Upper lobe of left lung (tissue), 6 donors: Measurements from ENCODE around the gene TDRD6. TPM values are rescaled to one million over a fixed set of nuclear protein-coding genes. Genes with fewer than 3 reads are reported as not detected.

Source experiments
- ATAC-seq, 2 donors: fragments of 200-7000 bp; cut with Tn5 transposase; one replicate each; pipeline ENCODE4 v1.9.1; 2022; ENCODE audit warnings: mild to moderate bottlenecking in 2 of 2, moderate library complexity in 2 of 2; ENCODE audit not compliant: low FRiP score in 2 of 2
- DNase-seq, 2 donors: peaks; one replicate each; pipeline ENCODE4 v3.0.0-alpha.2; 2019 to 2020
- H3K27ac ChIP-seq, 4 donors: fragments of 200-600 bp; sonication (generic); one replicate each; pipeline ENCODE4 v1.5.1; 2016 to 2019
- H3K27me3 ChIP-seq, 4 donors: fragments of 200-600 bp; sonication (generic); one replicate each; pipeline ENCODE4 v1.5.1; 2017 to 2019
- H3K36me3 ChIP-seq, 4 donors: fragments of 200-600 bp; sonication (generic); one replicate each; pipeline ENCODE4 v1.5.1; 2016 to 2019
- H3K4me1 ChIP-seq, 4 donors: fragments of 200-600 bp; sonication (generic); one replicate each; pipeline ENCODE4 v1.5.1; 2018 to 2019
- H3K4me3 ChIP-seq, 4 donors: fragments of 200-600 bp; sonication (generic); one replicate each; pipeline ENCODE4 v1.5.1; 2017 to 2019; ENCODE audit warnings: mild to moderate bottlenecking in 2 of 4, moderate library complexity in 1 of 4
- H3K9me3 ChIP-seq, 4 donors: fragments of 200-600 bp; sonication (generic); one replicate each; pipeline ENCODE4 v1.5.1; 2018 to 2019
- CTCF ChIP-seq, 6 experiments: fragments of 450-650 bp in 4 of 6; fragments of 200-600 bp in 2 of 6; sonication (generic) in 2 of 6; IDR thresholded peaks; one replicate each; pipeline ENCODE4 v1.5.1; 2016 to 2019; ENCODE audit warnings: antibody characterized with exemption in 6 of 6
- EP300 ChIP-seq, 4 donors: sonication (generic); formaldehyde crosslinking; IDR thresholded peaks; one replicate each; pipeline ENCODE4 v1.5.1; 2017; ENCODE audit warnings: antibody characterized with exemption in 4 of 4, control low read depth in 2 of 4
- POLR2A ChIP-seq, 4 donors: fragments of 450-650 bp; IDR thresholded peaks; one replicate each; pipeline ENCODE4 v1.5.1; 2016 to 2017; ENCODE audit warnings: antibody characterized with exemption in 4 of 4, mild to moderate bottlenecking in 2 of 4
- POLR2AphosphoS5 ChIP-seq, 2 donors: sonication (generic); formaldehyde crosslinking; IDR thresholded peaks; one replicate each; pipeline ENCODE4 v1.5.1; 2017; ENCODE audit warnings: antibody characterized with exemption in 2 of 2
- WGBS, 2 donors: methylation state at CpG; one replicate each; pipeline ENCODE4 v1.1.5; 2017 to 2018; 5-methylcytosine and 5-hydroxymethylcytosine counted together
- total RNA-seq, 6 donors: library from RNA; depleted of rRNA in 4 of 6; stranded (reverse); fragments of >200 nt in 4 of 6; gene quantifications; one replicate each; pipeline versions ENCODE4 v1.1.0 to v1.2.1, GENCODE V29; 2016 to 2021
- donor health status: DM: no; HTN: no; CAD: no; lungs with moderate emphysema.
- donor health status: DM: no; HTN: yes; CAD: no; lungs with severe emphysema.

Gene TDRD6
- total RNA-seq, 6 donors from 2014 or later = 0.15 to 3.1 (median 0.53) TPM

DNA sequence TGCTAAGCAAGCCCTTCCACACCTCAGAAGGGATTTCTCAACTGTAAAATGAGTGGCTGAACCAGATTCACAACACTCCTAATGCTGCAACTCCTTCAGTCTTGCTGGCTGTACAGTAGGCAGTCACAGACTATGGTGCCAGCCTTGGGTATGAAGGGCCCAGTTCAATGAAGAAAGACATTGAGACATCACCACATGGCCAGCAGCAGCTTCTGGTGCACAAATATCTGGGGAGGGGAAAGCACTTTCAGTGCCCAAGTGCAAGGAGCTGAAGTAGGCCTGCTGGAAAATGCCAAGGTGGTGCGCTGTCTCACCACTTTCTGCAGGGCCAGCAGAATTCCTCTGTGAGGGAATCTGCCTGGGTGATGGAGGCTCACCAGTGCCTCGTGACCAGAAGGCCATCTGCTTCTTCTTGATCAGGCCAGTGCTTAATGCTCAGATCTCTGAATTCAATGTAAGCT, 45.7 kb downstream of the TDRD6 start:
- peak overlapping the region in 2 of 4 donors; percentile 13 to 50 for H3K27ac ChIP-seq

GRCh38 chr6:46734867-46735719, 47.4 kb downstream of the TDRD6 start, which contains the start of gene PLA2G7:
Gene PLA2G7, minus strand, starts transcription at chr6:46735375. Its CDS starts 12,484 bp downstream, at chr6:46722891.
- WGBS, 2 donors = 2% methylated on average over 10 to 29 of the region's 73 CpGs
- TF ChIP-seq EP300 (IDR thresholded peaks at IDR 0.05) (no peak), POLR2AphosphoS5 (IDR thresholded peaks at IDR 0.05) (peak in 1 of 2 donors; percentile 20), CTCF (IDR thresholded peaks at IDR 0.05) (peak in 1 of 6 experiments; percentile 21), POLR2A (IDR thresholded peaks at IDR 0.05) (peak in 1 of 4 donors; percentile 86)
- Histone ChIP-seq H3K4me1 (peaks cover 12 to 18% (median 14%) of the 10 kb centered on the region in 4 donors), H3K9me3 (no peaks in the 10 kb centered on the region), H3K36me3 (no peaks in the 10 kb centered on the region), H3K4me3 (peak within 1 kb of the TSS; percentile 15 to 62 (median 50)), H3K27ac (peak within 1 kb of the TSS in 2 of 4 donors; percentile 74 to 79), H3K27me3 (peaks cover 0 to 18% (median 9%) of the 10 kb centered on the region in 4 donors)
- ATAC-seq (peak; percentile 39 to 78), DNase-seq (peak; percentile 26 to 86)

More for the DNA sequence above, 45.7 kb downstream of the TDRD6 start:
- H3K27me3 ChIP-seq = peaks cover 0 to 18% (median 9%) of the 10 kb centered on the region in 4 donors
- ATAC-seq (no peak), DNase-seq (no peak)
- H3K9me3 ChIP-seq = no peaks in the 10 kb centered on the region
- TF ChIP-seq POLR2A (IDR thresholded peaks at IDR 0.05) (peak in 1 of 4 donors; percentile 51), EP300 (IDR thresholded peaks at IDR 0.05) (no peak)
- 92 to 93% methylated on average over 2 of the region's 2 CpGs for WGBS, 2 donors
- H3K4me1 ChIP-seq = peaks cover 12 to 18% (median 14%) of the 10 kb centered on the region in 4 donors
- H3K36me3 ChIP-seq = no peaks in the 10 kb centered on the region
- no peak overlapping the region for H3K4me3 ChIP-seq

DNA sequence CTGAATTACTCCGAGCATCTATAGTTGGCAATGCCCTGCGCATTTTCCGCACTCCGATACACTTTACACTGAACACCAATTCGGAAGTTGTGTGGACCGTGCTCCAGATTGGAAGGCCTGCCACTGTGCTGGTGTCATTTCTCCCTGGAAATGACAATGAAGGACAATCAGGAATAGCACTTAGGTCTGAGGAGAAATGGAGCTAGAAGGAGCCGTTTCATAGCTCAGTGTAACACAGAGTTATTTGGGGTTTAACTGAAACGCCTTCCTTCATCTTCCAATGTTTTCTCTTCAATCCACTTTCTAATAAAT, 48.0 kb downstream of the TDRD6 start:
- TF ChIP-seq EP300 (IDR thresholded peaks at IDR 0.05) (no peak), POLR2A (IDR thresholded peaks at IDR 0.05) (no peak), CTCF (IDR thresholded peaks at IDR 0.05) (no peak), POLR2AphosphoS5 (IDR thresholded peaks at IDR 0.05) (no peak)
- Histone ChIP-seq H3K27ac (peak overlapping the region in 2 of 4 donors; percentile 74 to 79), H3K27me3 (peaks cover 0 to 18% (median 9%) of the 10 kb centered on the region in 4 donors), H3K9me3 (no peaks in the 10 kb centered on the region), H3K36me3 (no peaks in the 10 kb centered on the region), H3K4me1 (peaks cover 12 to 18% (median 14%) of the 10 kb centered on the region in 4 donors), H3K4me3 (peak overlapping the region in 3 of 4 donors; percentile 50 to 62 (median 51))
- WGBS, 2 donors = 30 to 31% methylated on average over 8 of the region's 8 CpGs
- DNase-seq (no peak), ATAC-seq (peak in 1 of 2 donors; percentile 17)

GRCh38 chr6:46736906-46737305, 49.2 kb downstream of the TDRD6 start:
- no peak overlapping the region for H3K4me3 ChIP-seq
- H3K27ac ChIP-seq = no peak overlapping the region
- ATAC-seq = no peak
- peaks cover 0 to 18% (median 9%) of the 10 kb centered on the region in 4 donors for H3K27me3 ChIP-seq
- peaks cover 12 to 18% (median 14%) of the 10 kb centered on the region in 4 donors for H3K4me1 ChIP-seq
- no peaks in the 10 kb centered on the region for H3K9me3 ChIP-seq
- H3K36me3 ChIP-seq = no peaks in the 10 kb centered on the region
- TF ChIP-seq CTCF (IDR thresholded peaks at IDR 0.05) (no peak), EP300 (IDR thresholded peaks at IDR 0.05) (no peak), POLR2A (IDR thresholded peaks at IDR 0.05) (no peak), POLR2AphosphoS5 (IDR thresholded peaks at IDR 0.05) (no peak)
- no peak for DNase-seq

DNA sequence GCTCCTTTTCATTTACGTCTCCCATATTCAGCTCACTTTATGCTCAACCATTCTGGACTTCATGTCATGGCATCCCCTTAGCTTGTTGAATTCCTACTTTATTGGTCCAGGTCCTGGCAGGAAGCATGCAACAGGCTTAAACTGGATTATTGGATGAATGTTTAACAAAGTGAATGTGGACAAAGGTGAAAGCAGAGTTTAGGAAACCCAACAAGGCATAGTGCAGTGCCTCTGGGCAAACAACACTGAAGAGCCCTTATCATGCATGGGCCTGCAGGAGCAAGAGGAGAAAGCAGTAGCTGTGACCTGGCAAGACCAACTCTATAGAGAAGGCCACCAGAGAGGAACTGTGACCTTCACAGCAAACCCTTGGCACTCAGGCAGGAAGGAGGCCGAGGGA, 53.8 kb downstream of the TDRD6 start:
- Histone ChIP-seq H3K27me3 (peaks cover 0 to 3% (median 0%) of the 10 kb centered on the region in 4 donors), H3K4me1 (no peaks in the 10 kb centered on the region), H3K9me3 (no peaks in the 10 kb centered on the region), H3K36me3 (no peaks in the 10 kb centered on the region), H3K4me3 (no peak overlapping the region), H3K27ac (no peak overlapping the region)
- TF ChIP-seq CTCF (IDR thresholded peaks at IDR 0.05) (no peak), POLR2A (IDR thresholded peaks at IDR 0.05) (no peak), POLR2AphosphoS5 (IDR thresholded peaks at IDR 0.05) (no peak), EP300 (IDR thresholded peaks at IDR 0.05) (no peak)
- 89 to 97% methylated on average over 2 of the region's 2 CpGs for WGBS, 2 donors
- DNase-seq = no peak
- ATAC-seq = no peak
